Progenitor cell of endocrine pancreas (in vitro differentiated cells): ENCODE results near the gene FARS2. TPM values are rescaled to one million over a fixed set of nuclear protein-coding genes. Genes with fewer than 3 reads are reported as not detected.
"Not testable (repeated sequence)": the region's sequence is repeated elsewhere in the genome, so short reads cannot be mapped to it uniquely, and the experiment has no call there.

Experiments
- DNase-seq: peaks from one replicate; pipeline ENCODE4 v3.0.0; 2021; ENCODE audit warnings: low spot score; ENCODE audit not compliant: unreplicated experiment
- H3K27ac Mint-ChIP-seq: 2 replicates; pipeline ENCODE4 v1.8.0; 2021; ENCODE audit warnings: mild to moderate bottlenecking, moderate library complexity, mixed read lengths
- H3K27me3 Mint-ChIP-seq: 2 replicates; pipeline ENCODE4 v1.8.0; 2021; ENCODE audit warnings: mixed read lengths
- H3K36me3 Mint-ChIP-seq: 2 replicates; pipeline ENCODE4 v1.8.0; 2022; ENCODE audit warnings: mixed read lengths; ENCODE audit not compliant: insufficient read depth
- H3K4me1 Mint-ChIP-seq: 2 replicates; pipeline ENCODE4 v1.8.0; 2021; ENCODE audit warnings: low read depth, mixed read lengths
- H3K4me3 Mint-ChIP-seq: 2 replicates; pipeline ENCODE4 v1.8.0; 2021; ENCODE audit warnings: low read depth, mild to moderate bottlenecking, moderate library complexity, mixed read lengths
- H3K9me3 Mint-ChIP-seq: 2 replicates; pipeline ENCODE4 v1.8.0; 2021; ENCODE audit warnings: low read depth, mixed read lengths
- CTCF ChIP-seq: fragments of 200-600 bp; sonication (generic); IDR thresholded peaks from one replicate; pipeline ENCODE4 v1.5.0; 2021; ENCODE audit warnings: antibody characterized with exemption, mild to moderate bottlenecking; ENCODE audit not compliant: unreplicated experiment
- total RNA-seq: library from RNA; stranded (reverse); gene quantifications from 2 replicates; pipeline ENCODE4 v1.2.1, GENCODE V29; 2021

FARS2 gene
- total RNA-seq, 1 donor from 2014 or later: 20.8 TPM

- Mint-ChIP-seq H3K4me3 (no peak overlapping the region), H3K9me3 (no peaks in the 10 kb centered on the region), H3K4me1 (no peaks in the 10 kb centered on the region), H3K36me3 (peaks cover 5% of the 10 kb centered on the region), H3K27ac (no peak overlapping the region), H3K27me3 (no peaks in the 10 kb centered on the region)
- no peak for DNase-seq
- TF ChIP-seq CTCF: no peak
These were observed 394.9 kb downstream of the FARS2 start for GRCh38 chr6:5656226-5656625.

GRCh38 chr6:5656695-5657094, 395.4 kb downstream of the FARS2 start:
- not testable (repeated sequence) for H3K36me3 Mint-ChIP-seq, H3K9me3 Mint-ChIP-seq, H3K27me3 Mint-ChIP-seq, H3K4me1 Mint-ChIP-seq, H3K4me3 Mint-ChIP-seq, DNase-seq, H3K27ac Mint-ChIP-seq

- no peaks in the 10 kb centered on the region for H3K27me3 Mint-ChIP-seq
- no peak overlapping the region for H3K27ac Mint-ChIP-seq
- no peaks in the 10 kb centered on the region for H3K4me1 Mint-ChIP-seq
- H3K36me3 Mint-ChIP-seq: peaks cover 5% of the 10 kb centered on the region
- TF ChIP-seq CTCF: no peak
- H3K9me3 Mint-ChIP-seq: no peaks in the 10 kb centered on the region
- H3K4me3 Mint-ChIP-seq: no peak overlapping the region
- DNase-seq: no peak
These were observed 396.5 kb downstream of the FARS2 start for GRCh38 chr6:5657684-5658430.

- H3K27me3 Mint-ChIP-seq: no peaks in the 10 kb centered on the region
- TF ChIP-seq CTCF: no peak
- DNase-seq: no peak
- H3K9me3 Mint-ChIP-seq: no peaks in the 10 kb centered on the region
- peaks cover 5% of the 10 kb centered on the region for H3K36me3 Mint-ChIP-seq
- no peaks in the 10 kb centered on the region for H3K4me1 Mint-ChIP-seq
- no peak overlapping the region for H3K27ac Mint-ChIP-seq
- no peak overlapping the region for H3K4me3 Mint-ChIP-seq
These were observed 398.2 kb downstream of the FARS2 start for GRCh38 chr6:5659467-5659866.

- Mint-ChIP-seq H3K4me1 (no peaks in the 10 kb centered on the region), H3K27me3 (no peaks in the 10 kb centered on the region), H3K36me3 (peaks cover 3% of the 10 kb centered on the region), H3K4me3 (no peak overlapping the region), H3K9me3 (no peaks in the 10 kb centered on the region), H3K27ac (no peak overlapping the region)
- no peak for TF ChIP-seq CTCF
- no peak for DNase-seq
These were observed 399.5 kb downstream of the FARS2 start for GRCh38 chr6:5660772-5661171.

- Mint-ChIP-seq H3K36me3 (peaks cover 2% of the 10 kb centered on the region), H3K4me1 (no peaks in the 10 kb centered on the region), H3K27ac (no peak overlapping the region), H3K27me3 (no peaks in the 10 kb centered on the region), H3K4me3 (no peak overlapping the region), H3K9me3 (no peaks in the 10 kb centered on the region)
- TF ChIP-seq CTCF: no peak
- no peak for DNase-seq
These were observed 401.5 kb downstream of the FARS2 start for GRCh38 chr6:5662797-5663196.
